Measurements from ENCODE around the gene CFAP58. TPM values are rescaled to one million over a fixed set of nuclear protein-coding genes. Genes with fewer than 3 reads are reported as not detected.

Gene CFAP58
- total and polyA plus RNA-seq, 2 donors (not counting 3 experiments of a cell fraction or from before 2014, with no cell fraction given), result 0.07 to 0.29 TPM

DNA sequence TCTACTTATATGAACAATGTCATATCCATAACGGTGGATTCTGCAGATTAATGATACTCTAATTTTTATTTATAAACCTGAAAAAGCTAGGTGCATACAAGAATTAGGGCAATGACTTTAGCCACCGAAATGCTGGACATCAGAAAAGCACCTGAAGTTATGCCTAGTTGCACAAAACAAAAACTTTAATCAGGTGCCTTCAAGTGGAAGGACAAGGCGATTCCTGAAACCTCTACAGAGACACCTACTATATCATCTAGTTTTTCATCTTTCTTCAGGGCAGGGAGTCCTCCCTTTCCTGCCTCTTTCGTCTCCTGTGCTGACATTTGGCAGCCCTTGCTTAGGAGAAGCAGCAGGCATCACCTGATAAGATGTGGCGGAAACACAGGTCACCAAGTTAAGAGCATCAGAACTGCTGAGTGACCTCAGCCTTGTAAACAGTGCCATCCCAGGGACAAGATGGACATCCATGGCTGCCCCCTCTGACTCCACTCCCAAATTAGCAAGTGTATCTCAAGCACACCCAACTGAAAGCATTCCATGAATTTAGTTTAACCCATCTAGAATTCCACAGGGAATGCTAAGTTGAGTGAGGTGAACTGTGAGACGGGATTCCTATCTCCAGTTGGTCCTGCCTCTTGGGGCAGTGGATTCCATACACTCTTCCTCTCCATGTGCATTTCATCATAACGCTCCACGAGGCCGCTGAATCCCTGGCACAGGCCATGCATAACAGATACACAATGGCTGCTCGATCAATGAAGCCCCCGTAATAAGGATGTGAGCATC lies 21.2 kb upstream of the CFAP58 start:
- H3K79me2 ChIP-seq (ENCODE audit: control insufficient read depth, insufficient read depth, low read length), result peaks cover 88% of the 10 kb centered on the region
- no peaks in the 10 kb centered on the region for H4K20me1 ChIP-seq (replicated peaks; ENCODE audit: control insufficient read depth, extremely low read depth, insufficient read depth, low read length)
- no peaks in the 10 kb centered on the region for H3K9me1 ChIP-seq (replicated peaks; ENCODE audit: control insufficient read depth, extremely low read depth, insufficient read depth, low read length)
- peaks cover 79% of the 10 kb centered on the region for H3K4me1 ChIP-seq (ENCODE audit: control insufficient read depth, extremely low read depth, insufficient read depth, low read length)
- no peak overlapping the region for H2AFZ ChIP-seq (ENCODE audit: low read depth, low read length)
- dilution Hi-C loops (cut with MboI; ENCODE audit: extremely low pct_ligation_motif_present, low sequenced_read_pairs) (no loop called here), intact Hi-C loops (cut with micrococcal nuclease) (loop anchor here (10.0 kb wide), 2 partner anchors 288 to 428 kb away; no protein-coding TSS in a partner anchor)
- POLR2A ChIA-PET, result interaction anchor here (1.2 kb wide), 1 partner anchor 26 kb away, joined by 4 read pairs; no protein-coding TSS in a partner anchor
- TF ChIP-seq POLR2A (IDR thresholded peaks at IDR 0.05; ENCODE audit: low read depth, low read length) (no peak), JUN (IDR thresholded peaks at IDR 0.05; ENCODE audit: borderline replicate concordance, insufficient read depth, insufficient read length, low read depth) (no peak), EZH2 (IDR thresholded peaks at IDR 0.05; ENCODE audit: borderline replicate concordance, low read depth, low read length, severe bottlenecking) (no peak), GATA2 (IDR thresholded peaks at IDR 0.05; ENCODE audit: insufficient read depth, insufficient read length, low read depth, low read length) (no peak), MYC (IDR thresholded peaks at IDR 0.05; ENCODE audit: low read depth, low read length) (no peak)
- TF ChIP-seq, protein P1, sequence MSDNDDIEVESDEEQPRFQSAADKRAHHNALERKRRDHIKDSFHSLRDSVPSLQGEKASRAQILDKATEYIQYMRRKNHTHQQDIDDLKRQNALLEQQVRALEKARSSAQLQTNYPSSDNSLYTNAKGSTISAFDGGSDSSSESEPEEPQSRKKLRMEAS (IDR thresholded peaks at IDR 0.05; ENCODE audit: insufficient read depth, insufficient read length), result no peak
- peaks cover 2 to 7% of the 10 kb centered on the region in 2 experiments for H3K36me3 ChIP-seq (ENCODE audit: control insufficient read depth in 2 of 2, extremely low read depth in 1 of 2, insufficient read depth in 2 of 2, low read length in 2 of 2)
- no TSS peak for BruUV-seq (replicated peaks)
- H3K27me3 ChIP-seq (ENCODE audit: control insufficient read depth in 2 of 2, insufficient read depth in 2 of 2, low read length in 2 of 2), result no peaks in the 10 kb centered on the region
- peak overlapping the region; percentile 96 for H3K27ac ChIP-seq (ENCODE audit: insufficient read depth, low read depth, low read length)
- DNase-seq (ENCODE audit: low read depth, low spot score) (no peak), FAIRE-seq (peak; percentile 37)
- H3K4me3 ChIP-seq (replicated peaks in 1 of 3; ENCODE audit: insufficient read depth in 1 of 3, low read depth in 1 of 3, low read length in 3 of 3), result peak overlapping the region in 1 of 3 experiments; percentile 8
- peak overlapping the region; percentile 69 for H3K4me2 ChIP-seq (ENCODE audit: insufficient read depth, low read length)
- no peaks in the 10 kb centered on the region for H3K9me3 ChIP-seq (replicated peaks; ENCODE audit: control insufficient read depth, insufficient read depth, low read length)
- CTCF ChIA-PET, result interaction anchor here (1.0 to 1.3 kb wide), 5 partner anchors 11 to 58 kb away, joined by 5 to 11 read pairs (median 6); partner anchors contain the start of gene CFAP58
- H3K9ac ChIP-seq (replicated peaks; ENCODE audit: extremely low read depth, insufficient read depth, low read length), result peak overlapping the region; percentile 89
